Measurements from ENCODE around the gene AEBP2. TPM values are rescaled to one million over a fixed set of nuclear protein-coding genes. Genes with fewer than 3 reads are reported as not detected.
A peak's percentile ranks its signal among the peaks of the same experiment; 100 is the strongest.

AEBP2 gene
- total and polyA plus RNA-seq, 2 of the 8 experiments (the other 6 are each of a cell fraction or from before 2014, with no cell fraction given), result 13.6 to 61.4 TPM

DNA sequence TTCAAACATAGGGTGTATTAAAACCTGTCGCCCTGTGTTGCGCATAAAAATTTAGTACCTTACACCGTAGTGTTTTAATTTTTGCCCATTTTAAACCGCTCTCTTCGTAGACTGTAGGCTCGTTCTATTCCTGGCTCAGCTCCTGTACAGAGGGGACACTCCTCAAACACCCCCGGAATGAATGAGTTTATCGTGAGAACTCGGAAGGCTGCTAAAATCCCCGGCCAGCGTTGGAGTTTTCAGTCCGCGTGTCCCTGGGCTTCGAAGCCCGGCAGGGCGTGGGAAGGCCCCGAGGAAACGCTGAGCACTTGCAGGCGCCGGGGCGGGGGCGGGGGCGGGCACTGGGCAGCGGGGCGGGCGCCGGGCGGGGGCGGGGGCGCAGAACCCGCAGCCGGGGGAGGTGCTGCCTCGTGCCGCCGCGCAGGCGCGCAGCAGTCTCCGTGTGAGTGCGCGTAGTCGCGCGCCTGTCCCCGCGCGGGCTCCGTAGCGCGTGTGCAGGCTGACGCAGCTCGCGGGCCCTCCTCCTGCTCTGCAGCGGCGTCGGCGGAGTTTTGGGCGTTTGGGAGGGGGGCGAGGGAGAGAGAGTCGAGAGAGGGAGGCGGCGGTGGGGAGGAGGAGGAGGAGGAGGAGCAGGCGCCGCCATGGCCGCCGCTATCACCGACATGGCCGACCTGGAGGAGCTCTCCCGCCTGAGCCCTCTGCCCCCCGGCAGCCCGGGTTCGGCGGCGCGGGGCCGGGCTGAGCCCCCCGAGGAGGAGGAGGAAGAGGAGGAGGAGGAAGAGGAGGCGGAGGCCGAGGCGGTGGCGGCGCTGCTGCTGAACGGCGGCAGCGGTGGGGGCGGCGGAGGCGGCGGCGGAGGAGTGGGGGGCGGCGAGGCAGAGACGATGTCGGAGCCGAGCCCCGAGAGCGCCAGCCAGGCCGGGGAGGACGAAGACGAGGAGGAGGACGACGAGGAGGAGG, at the start of gene AEBP2 (continued):
- TF ChIP-seq SIN3A (conservative IDR thresholded peaks at IDR 0.05 in 1 of 2, IDR thresholded peaks at IDR 0.05 in 1 of 2; ENCODE audit: low read depth in 1 of 2, low read length in 2 of 2) (0 out of 4 replicates have a peak, but pooled peaks of 1 of the 2 experiments have one; percentile 12), RAD21 (IDR thresholded peaks at IDR 0.05 in 1 of 2, conservative IDR thresholded peaks at IDR 0.05 in 1 of 2; ENCODE audit: low read depth in 2 of 2, low read length in 2 of 2) (no peak), EGR1 (IDR thresholded peaks at IDR 0.05; ENCODE audit: borderline replicate concordance, low read depth, low read length) (peak; percentile 61; the same call in 1 of the 2 replicates), CTBP2 (IDR thresholded peaks at IDR 0.05; ENCODE audit: borderline replicate concordance, insufficient read depth, insufficient read length, low read length) (no peak), SP1 (IDR thresholded peaks at IDR 0.05; ENCODE audit: low read depth, low read length) (no peak), RXRA (IDR thresholded peaks at IDR 0.05; ENCODE audit: insufficient read depth, low read depth, low read length) (no peak)
- TF ChIP-seq, protein P1, sequence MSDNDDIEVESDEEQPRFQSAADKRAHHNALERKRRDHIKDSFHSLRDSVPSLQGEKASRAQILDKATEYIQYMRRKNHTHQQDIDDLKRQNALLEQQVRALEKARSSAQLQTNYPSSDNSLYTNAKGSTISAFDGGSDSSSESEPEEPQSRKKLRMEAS (IDR thresholded peaks at IDR 0.05), result peak; percentile 98

All from H1 (cell line).